Natural killer cell (primary cell): Measurements from ENCODE around the gene HOXD8. TPM values are rescaled to one million over a fixed set of nuclear protein-coding genes. Genes with fewer than 3 reads are reported as not detected.

Source experiments
- ATAC-seq, 3 donors: fragments of 150-1000 bp in 2 of 3; fragments of 200-7000 bp in 1 of 3; cut with Tn5 transposase; 1 replicate in 1 of 3; 2 replicates in 2 of 3; pipeline ENCODE4 v1.10.0; 2021; ENCODE audit warnings: mild to moderate bottlenecking in 2 of 3, moderate library complexity in 2 of 3
- DNase-seq, 2 donors: peaks; one replicate each; pipeline versions ENCODE4 v3.0.0 to v3.0.0-alpha.2; 2013 to 2021; ENCODE audit warnings: mixed read lengths in 1 of 2
- H3K27ac ChIP-seq: one replicate; pipeline ENCODE4 v1.5.1; 2013; ENCODE audit warnings: mild to moderate bottlenecking, low read length
- H3K27me3 ChIP-seq: one replicate; pipeline ENCODE4 v1.6.1; 2013; ENCODE audit warnings: low read length; ENCODE audit not compliant: control insufficient read depth, insufficient read depth
- H3K36me3 ChIP-seq: one replicate; pipeline ENCODE4 v1.6.1; 2013; ENCODE audit warnings: low read length; ENCODE audit not compliant: control insufficient read depth, insufficient read depth
- H3K4me1 ChIP-seq: one replicate; pipeline ENCODE4 v1.6.1; 2013; ENCODE audit warnings: low read length; ENCODE audit not compliant: control insufficient read depth, insufficient read depth
- H3K4me3 ChIP-seq: one replicate; pipeline ENCODE4 v1.5.1; 2013; ENCODE audit warnings: low read length
- H3K9me3 ChIP-seq: one replicate; pipeline ENCODE4 v1.6.1; 2013; ENCODE audit warnings: low read length; ENCODE audit not compliant: control insufficient read depth, insufficient read depth
- H3K27ac Mint-ChIP-seq, 2 donors: one replicate each; pipeline ENCODE4 v1.8.0; 2022; ENCODE audit warnings: mild to moderate bottlenecking in 2 of 2, mixed read lengths in 2 of 2, moderate library complexity in 1 of 2
- H3K27me3 Mint-ChIP-seq, 2 donors: one replicate each; pipeline ENCODE4 v1.8.0; 2022; ENCODE audit warnings: low read depth in 2 of 2, mixed read lengths in 2 of 2
- H3K36me3 Mint-ChIP-seq: one replicate; pipeline ENCODE4 v1.8.0; 2022; ENCODE audit warnings: mixed read lengths
- H3K4me1 Mint-ChIP-seq, 2 donors: one replicate each; pipeline ENCODE4 v1.8.0; 2022; ENCODE audit warnings: mixed read lengths in 2 of 2
- H3K4me3 Mint-ChIP-seq: one replicate; pipeline ENCODE4 v1.8.0; 2022; ENCODE audit warnings: mild to moderate bottlenecking, moderate library complexity, mixed read lengths
- H3K9me3 Mint-ChIP-seq, 2 donors: one replicate each; pipeline ENCODE4 v1.8.0; 2022; ENCODE audit warnings: mixed read lengths in 2 of 2
- CTCF ChIP-seq: fragments of 200-600 bp; IDR thresholded peaks from one replicate; pipeline ENCODE4 v1.8.0; 2022; ENCODE audit warnings: antibody characterized with exemption
- WGBS: methylation state at CpG from one replicate; pipeline ENCODE4 v1.1.7; 2013; ENCODE audit warnings: missing lambda C conversion rate; ENCODE audit not compliant: insufficient coverage; 5-methylcytosine and 5-hydroxymethylcytosine counted together
- intact Hi-C: fragments of 100-400 bp; cut with micrococcal nuclease; formaldehyde crosslinking; loops from one replicate; pipeline ENCODE4 v1.14.2; 2022
- total RNA-seq, 4 donors: library from RNA; stranded (reverse); fragments of 120-200 nt in 1 of 4; gene quantifications; one replicate each; pipeline versions ENCODE4 v1.2.3 to v1.2.4, GENCODE V29; 2013 to 2022

The HOXD8 gene
- total RNA-seq, 3 donors from 2014 or later (not counting 1 experiment from before 2014, with no cell fraction given): not detected

- Histone ChIP-seq H3K4me3 (no peak overlapping the region), H3K36me3 (no peaks in the 10 kb centered on the region)
- 9% methylated on average over 21 of the region's 22 CpGs for WGBS
These were observed 32.5 kb downstream of the HOXD8 start for GRCh38 chr2:176161825-176162626.

GRCh38 chr2:176162911-176163671 lies 33.6 kb downstream of the HOXD8 start:
- Mint-ChIP-seq H3K27ac (no peak overlapping the region), H3K27me3 (peaks cover 67 to 69% of the 10 kb centered on the region in 2 donors), H3K9me3 (peaks cover 0 to 2% of the 10 kb centered on the region in 2 donors), H3K4me3 (no peak overlapping the region), H3K4me1 (peaks cover 0 to 8% of the 10 kb centered on the region in 2 donors), H3K36me3 (peaks cover 14% of the 10 kb centered on the region)
- no peak overlapping the region for H3K27ac ChIP-seq
- no peaks in the 10 kb centered on the region for H3K4me1 ChIP-seq
- H3K27me3 ChIP-seq: peaks cover 67% of the 10 kb centered on the region
- DNase-seq: no peak
- H3K36me3 ChIP-seq: no peaks in the 10 kb centered on the region
- no peak for TF ChIP-seq CTCF
- ATAC-seq: no peak
- peaks cover 7% of the 10 kb centered on the region for H3K9me3 ChIP-seq
- 8% methylated on average over 29 of the region's 29 CpGs for WGBS
- intact Hi-C loops: no loop called here
- no peak overlapping the region for H3K4me3 ChIP-seq

More at GRCh38 chr2:176161825-176162626, 32.5 kb downstream of the HOXD8 start:
- TF ChIP-seq CTCF: no peak
- peaks cover 14% of the 10 kb centered on the region for H3K36me3 Mint-ChIP-seq
- peaks cover 0 to 2% of the 10 kb centered on the region in 2 donors for H3K9me3 Mint-ChIP-seq
- Histone ChIP-seq H3K27me3 (peaks cover 64% of the 10 kb centered on the region), H3K27ac (no peak overlapping the region), H3K4me1 (no peaks in the 10 kb centered on the region), H3K9me3 (peaks cover 7% of the 10 kb centered on the region)
- intact Hi-C loops: no loop called here
- peaks cover 68 to 69% of the 10 kb centered on the region in 2 donors for H3K27me3 Mint-ChIP-seq
- peaks cover 0 to 13% of the 10 kb centered on the region in 2 donors for H3K4me1 Mint-ChIP-seq
- no peak overlapping the region for H3K27ac Mint-ChIP-seq
- ATAC-seq (no peak), DNase-seq (no peak)
- no peak overlapping the region for H3K4me3 Mint-ChIP-seq

GRCh38 chr2:176163672-176164056 lies 34.2 kb downstream of the HOXD8 start:
- WGBS: 7% methylated on average over 9 of the region's 12 CpGs
- Mint-ChIP-seq H3K4me3 (no peak overlapping the region), H3K4me1 (peaks cover 0 to 8% of the 10 kb centered on the region in 2 donors), H3K9me3 (peaks cover 0 to 2% of the 10 kb centered on the region in 2 donors), H3K36me3 (peaks cover 14% of the 10 kb centered on the region), H3K27me3 (peaks cover 61 to 64% of the 10 kb centered on the region in 2 donors), H3K27ac (no peak overlapping the region)
- DNase-seq: no peak
- ATAC-seq: no peak
- no peaks in the 10 kb centered on the region for H3K36me3 ChIP-seq
- H3K27ac ChIP-seq: no peak overlapping the region
- intact Hi-C loops: no loop called here
- H3K4me3 ChIP-seq: no peak overlapping the region
- TF ChIP-seq CTCF: no peak
- H3K4me1 ChIP-seq: no peaks in the 10 kb centered on the region
- peaks cover 66% of the 10 kb centered on the region for H3K27me3 ChIP-seq
- H3K9me3 ChIP-seq: peaks cover 7% of the 10 kb centered on the region
